ENCODE data around the gene SLC27A1.
A peak's percentile ranks its signal among the peaks of the same experiment; 100 is the strongest.
"Not testable (repeated sequence)": the region's sequence is repeated elsewhere in the genome, so short reads cannot be mapped to it uniquely, and the experiment has no call there.

Gene SLC27A1

DNA sequence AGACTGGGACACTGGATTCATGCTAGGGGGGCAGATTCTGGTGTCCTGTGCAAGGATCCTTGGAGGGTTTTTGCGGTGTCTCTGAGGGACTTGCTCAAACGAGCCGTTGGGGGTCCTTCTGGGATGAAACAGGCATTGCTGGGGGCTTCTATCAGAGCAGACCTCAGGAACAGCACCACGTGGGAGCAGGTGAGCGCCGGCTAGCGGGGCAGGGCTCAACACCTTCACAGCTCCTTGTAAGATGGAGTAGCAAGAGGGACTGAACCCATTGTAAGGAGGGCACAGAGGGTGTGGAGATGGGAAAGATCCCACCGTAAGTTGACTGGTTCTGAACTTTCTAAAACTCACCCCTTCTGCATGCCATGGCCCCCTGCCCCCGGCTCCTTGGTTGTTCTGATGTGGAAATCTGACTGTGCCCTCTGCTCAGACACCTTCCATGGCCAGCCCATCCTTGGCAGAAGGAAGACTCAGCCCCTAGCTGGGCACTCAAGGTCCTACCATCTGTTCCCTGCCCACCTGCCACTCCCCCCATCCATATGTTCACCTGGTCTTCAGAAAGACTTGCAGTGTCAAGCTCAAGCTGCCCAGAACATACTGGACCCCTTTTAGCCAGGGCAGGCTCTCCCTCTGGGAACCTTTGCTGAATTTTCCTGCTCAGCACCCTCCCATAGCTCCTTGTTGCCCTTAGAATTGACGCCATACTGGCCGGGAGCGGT lies 1.2 kb downstream of the SLC27A1 start:
- TF ChIP-seq, protein P1, sequence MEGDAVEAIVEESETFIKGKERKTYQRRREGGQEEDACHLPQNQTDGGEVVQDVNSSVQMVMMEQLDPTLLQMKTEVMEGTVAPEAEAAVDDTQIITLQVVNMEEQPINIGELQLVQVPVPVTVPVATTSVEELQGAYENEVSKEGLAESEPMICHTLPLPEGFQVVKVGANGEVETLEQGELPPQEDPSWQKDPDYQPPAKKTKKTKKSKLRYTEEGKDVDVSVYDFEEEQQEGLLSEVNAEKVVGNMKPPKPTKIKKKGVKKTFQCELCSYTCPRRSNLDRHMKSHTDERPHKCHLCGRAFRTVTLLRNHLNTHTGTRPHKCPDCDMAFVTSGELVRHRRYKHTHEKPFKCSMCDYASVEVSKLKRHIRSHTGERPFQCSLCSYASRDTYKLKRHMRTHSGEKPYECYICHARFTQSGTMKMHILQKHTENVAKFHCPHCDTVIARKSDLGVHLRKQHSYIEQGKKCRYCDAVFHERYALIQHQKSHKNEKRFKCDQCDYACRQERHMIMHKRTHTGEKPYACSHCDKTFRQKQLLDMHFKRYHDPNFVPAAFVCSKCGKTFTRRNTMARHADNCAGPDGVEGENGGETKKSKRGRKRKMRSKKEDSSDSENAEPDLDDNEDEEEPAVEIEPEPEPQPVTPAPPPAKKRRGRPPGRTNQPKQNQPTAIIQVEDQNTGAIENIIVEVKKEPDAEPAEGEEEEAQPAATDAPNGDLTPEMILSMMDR (IDR thresholded peaks at IDR 0.05; ENCODE audit: poor library complexity, severe bottlenecking): no peak
- ATAC-seq (ENCODE audit: low read depth): no peak
- Histone ChIP-seq H3K27ac (ENCODE audit: poor library complexity, severe bottlenecking) (no peak overlapping the region), H3K27me3 (ENCODE audit: insufficient read depth, poor library complexity, severe bottlenecking) (no peaks in the 10 kb centered on the region), H3K4me3 (ENCODE audit: severe bottlenecking) (peak overlapping the region; percentile 51), H3K9me3 (ENCODE audit: severe bottlenecking) (no peaks in the 10 kb centered on the region), H3K4me1 (ENCODE audit: insufficient read depth, poor library complexity, severe bottlenecking) (peaks cover 7% of the 10 kb centered on the region), H3K36me3 (ENCODE audit: low read depth) (no peaks in the 10 kb centered on the region)
- no peak for DNase-seq (ENCODE audit: low spot score)

DNA sequence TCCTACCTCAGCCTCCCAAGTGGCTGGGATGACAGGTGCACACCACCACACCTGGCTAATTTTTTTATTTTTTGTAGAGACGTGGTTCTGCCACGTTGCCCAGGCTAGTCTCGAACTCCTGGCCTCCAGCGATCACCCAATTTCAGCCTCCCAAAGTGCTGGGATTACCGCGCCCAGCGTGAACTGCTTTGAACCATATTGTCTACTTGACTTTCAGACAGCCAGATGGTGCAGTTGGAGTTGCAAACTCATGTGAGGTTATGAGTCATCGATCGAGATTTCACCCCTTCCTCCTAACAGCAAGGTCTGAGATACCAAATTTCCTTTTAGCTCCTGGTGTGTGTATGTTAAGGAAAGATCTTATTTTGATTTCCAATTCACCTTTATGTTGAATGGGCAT lies 2.7 kb downstream of the SLC27A1 start:
- H3K27ac ChIP-seq (ENCODE audit: poor library complexity, severe bottlenecking): no peak overlapping the region
- no peak for ATAC-seq (ENCODE audit: low read depth)

DNA sequence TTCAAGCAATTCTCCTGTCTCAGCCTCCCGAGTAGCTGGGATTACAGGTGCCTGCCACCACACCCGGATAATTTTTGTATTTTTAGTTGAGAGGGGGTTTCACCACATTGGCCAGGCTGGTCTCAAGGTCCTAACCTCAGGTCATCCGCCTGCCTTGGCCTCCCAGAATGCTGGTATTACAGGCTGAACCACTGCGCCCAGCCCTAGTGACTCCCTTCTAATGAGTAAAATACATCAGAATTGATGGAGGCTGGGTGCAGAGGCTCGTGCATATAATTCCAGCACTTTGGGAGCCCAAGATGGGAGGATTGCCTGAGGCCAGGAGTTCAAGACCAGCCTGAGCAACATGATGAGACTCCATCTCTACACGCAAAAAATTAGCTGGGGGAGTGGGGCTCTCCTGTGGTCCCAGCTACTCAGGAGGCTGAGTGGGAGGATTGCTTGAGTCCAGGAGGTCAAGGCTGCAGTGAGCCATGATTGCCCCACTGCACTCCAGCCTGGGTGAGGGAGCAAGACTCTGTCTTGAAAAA lies 4.8 kb downstream of the SLC27A1 start:
- peak overlapping the region; percentile 46 for H3K27ac ChIP-seq (ENCODE audit: poor library complexity, severe bottlenecking)
- H3K4me1 ChIP-seq (ENCODE audit: insufficient read depth, poor library complexity, severe bottlenecking); DNase-seq (ENCODE audit: low spot score); H3K9me3 ChIP-seq (ENCODE audit: severe bottlenecking); H3K36me3 ChIP-seq (ENCODE audit: low read depth); H3K27me3 ChIP-seq (ENCODE audit: insufficient read depth, poor library complexity, severe bottlenecking); H3K4me3 ChIP-seq (ENCODE audit: severe bottlenecking); ATAC-seq (ENCODE audit: low read depth): not testable (repeated sequence)

More for the DNA sequence above, 2.7 kb downstream of the SLC27A1 start:
- H3K36me3 ChIP-seq (ENCODE audit: low read depth): no peaks in the 10 kb centered on the region
- H3K4me3 ChIP-seq (ENCODE audit: severe bottlenecking): no peak overlapping the region
- DNase-seq (ENCODE audit: low spot score): no peak
- no peaks in the 10 kb centered on the region for H3K9me3 ChIP-seq (ENCODE audit: severe bottlenecking)
- H3K4me1 ChIP-seq (ENCODE audit: insufficient read depth, poor library complexity, severe bottlenecking): peaks cover 7% of the 10 kb centered on the region
- TF ChIP-seq, protein P1 (IDR thresholded peaks at IDR 0.05; ENCODE audit: poor library complexity, severe bottlenecking): no peak
- H3K27me3 ChIP-seq (ENCODE audit: insufficient read depth, poor library complexity, severe bottlenecking): no peaks in the 10 kb centered on the region

DNA sequence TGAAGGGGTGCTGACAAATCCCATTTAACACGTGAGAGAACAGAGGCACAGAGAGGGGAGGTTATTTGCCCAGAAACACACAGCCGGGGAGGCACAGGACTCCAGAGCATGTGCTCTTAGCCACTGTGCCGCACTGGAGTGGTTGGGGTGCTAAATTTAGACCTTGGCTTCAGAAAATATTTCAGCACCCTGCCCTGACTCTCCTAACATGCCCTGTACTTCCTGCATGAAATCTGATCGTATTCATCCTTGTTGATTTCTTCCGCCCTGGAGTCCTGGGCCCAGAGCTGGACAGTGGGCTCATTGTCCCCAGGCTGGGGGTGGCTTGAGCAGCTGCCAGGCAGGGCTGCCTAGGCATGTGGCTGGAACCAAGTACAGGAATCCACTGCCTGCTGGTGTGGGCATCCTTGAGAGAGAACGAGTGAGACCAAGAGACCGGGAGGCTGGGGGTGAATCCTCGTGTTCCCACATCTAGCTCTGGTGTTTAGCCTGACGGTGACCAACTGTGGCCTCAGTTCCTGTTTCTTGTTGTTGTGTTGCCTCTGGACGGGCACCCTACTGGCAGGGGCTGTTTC lies 5.3 kb downstream of the SLC27A1 start:
- no peaks in the 10 kb centered on the region for H3K9me3 ChIP-seq (ENCODE audit: severe bottlenecking)
- TF ChIP-seq, protein P1 (IDR thresholded peaks at IDR 0.05; ENCODE audit: poor library complexity, severe bottlenecking): no peak
- peaks cover 7% of the 10 kb centered on the region for H3K4me1 ChIP-seq (ENCODE audit: insufficient read depth, poor library complexity, severe bottlenecking)
- ATAC-seq (ENCODE audit: low read depth) (peak; percentile 65), DNase-seq (ENCODE audit: low spot score) (no peak)
- peak overlapping the region; percentile 46 for H3K27ac ChIP-seq (ENCODE audit: poor library complexity, severe bottlenecking)
- H3K4me3 ChIP-seq (ENCODE audit: severe bottlenecking): no peak overlapping the region
- no peaks in the 10 kb centered on the region for H3K36me3 ChIP-seq (ENCODE audit: low read depth)
- no peaks in the 10 kb centered on the region for H3K27me3 ChIP-seq (ENCODE audit: insufficient read depth, poor library complexity, severe bottlenecking)

DNA sequence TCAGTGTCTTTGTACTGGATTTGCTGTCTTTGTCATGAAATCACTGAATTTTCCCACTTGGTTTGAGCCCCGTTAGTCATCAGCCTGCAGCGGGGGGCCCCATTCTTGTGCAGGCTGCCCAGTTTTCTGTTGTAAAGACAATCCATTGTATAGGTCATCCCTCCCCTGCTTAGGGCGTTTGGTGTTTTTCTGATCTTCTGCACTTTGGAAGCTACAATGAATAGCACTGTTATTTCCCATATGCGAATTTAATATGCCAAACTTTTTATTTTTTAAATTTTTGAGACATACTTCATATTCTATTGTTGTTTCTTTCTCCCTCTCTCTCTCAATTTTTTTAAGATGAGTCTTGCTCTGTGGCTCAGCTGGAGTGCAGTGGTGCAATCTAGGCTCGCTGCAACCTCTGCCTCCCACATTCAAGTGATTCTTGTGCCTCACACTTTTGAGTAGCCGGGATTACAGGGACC lies 9.0 kb downstream of the SLC27A1 start:
- Histone ChIP-seq H3K27ac (ENCODE audit: poor library complexity, severe bottlenecking) (no peak overlapping the region), H3K36me3 (ENCODE audit: low read depth) (no peaks in the 10 kb centered on the region), H3K4me1 (ENCODE audit: insufficient read depth, poor library complexity, severe bottlenecking) (peaks cover 7% of the 10 kb centered on the region), H3K27me3 (ENCODE audit: insufficient read depth, poor library complexity, severe bottlenecking) (no peaks in the 10 kb centered on the region), H3K4me3 (ENCODE audit: severe bottlenecking) (no peak overlapping the region), H3K9me3 (ENCODE audit: severe bottlenecking) (no peaks in the 10 kb centered on the region)
- no peak for ATAC-seq (ENCODE audit: low read depth)
- DNase-seq (ENCODE audit: low spot score): no peak
- TF ChIP-seq, protein P1 (IDR thresholded peaks at IDR 0.05; ENCODE audit: poor library complexity, severe bottlenecking): no peak

All from RWPE2 (cell line).